GM19328 (cell line): Measurements from ENCODE around the gene ADCK2.
"Not testable (repeated sequence)": the region's sequence is repeated elsewhere in the genome, so short reads cannot be mapped to it uniquely, and the experiment has no call there.

ENCODE experiments used
- ATAC-seq: cut with Tn5 transposase; IDR thresholded peaks from one replicate; pipeline ENCODE4 v1.9.1; 2021; ENCODE audit warnings: mild to moderate bottlenecking, moderate library complexity; ENCODE audit not compliant: unreplicated experiment

The ADCK2 gene

DNA sequence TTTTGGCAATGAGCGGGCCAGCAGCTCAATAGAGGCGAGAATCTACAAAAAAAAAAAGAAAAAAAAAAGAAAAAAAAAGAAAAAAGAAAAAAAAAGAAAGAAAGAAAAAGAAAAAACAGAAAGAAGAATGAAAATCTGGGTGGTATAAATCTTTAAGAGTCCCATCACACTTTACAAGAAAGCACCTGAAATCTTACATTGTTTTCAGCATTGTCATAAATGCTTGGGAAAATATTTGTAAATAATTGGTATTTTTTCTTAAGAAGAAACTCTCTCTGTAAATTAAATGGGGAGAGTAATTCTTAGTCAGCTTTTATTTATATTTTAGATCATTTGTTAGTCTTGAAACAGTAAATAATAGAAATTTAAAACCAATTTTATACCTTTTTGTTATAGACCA lies 62.0 kb downstream of the ADCK2 start:
- ATAC-seq = no peak

GRCh38 chr7:140738280-140738679 lies 65.5 kb downstream of the ADCK2 start:
- no peak for ATAC-seq

DNA sequence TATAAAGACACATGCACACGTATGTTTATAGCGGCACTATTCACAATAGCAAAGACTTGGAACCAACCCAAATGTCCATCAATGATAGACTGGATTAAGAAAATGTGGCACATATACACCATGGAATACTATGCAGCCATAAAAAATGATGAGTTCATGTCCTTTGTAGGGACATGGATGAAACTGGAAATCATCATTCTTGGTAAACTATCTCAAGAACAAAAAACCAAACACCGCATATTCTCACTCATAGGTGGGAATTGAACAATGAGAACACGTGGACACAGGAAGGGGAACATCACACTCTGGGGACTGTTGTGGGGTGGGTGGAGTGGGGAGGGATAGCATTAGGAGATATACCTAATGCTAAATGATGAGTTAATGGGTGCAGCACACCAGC lies 70.5 kb downstream of the ADCK2 start:
- ATAC-seq = not testable (repeated sequence)

DNA sequence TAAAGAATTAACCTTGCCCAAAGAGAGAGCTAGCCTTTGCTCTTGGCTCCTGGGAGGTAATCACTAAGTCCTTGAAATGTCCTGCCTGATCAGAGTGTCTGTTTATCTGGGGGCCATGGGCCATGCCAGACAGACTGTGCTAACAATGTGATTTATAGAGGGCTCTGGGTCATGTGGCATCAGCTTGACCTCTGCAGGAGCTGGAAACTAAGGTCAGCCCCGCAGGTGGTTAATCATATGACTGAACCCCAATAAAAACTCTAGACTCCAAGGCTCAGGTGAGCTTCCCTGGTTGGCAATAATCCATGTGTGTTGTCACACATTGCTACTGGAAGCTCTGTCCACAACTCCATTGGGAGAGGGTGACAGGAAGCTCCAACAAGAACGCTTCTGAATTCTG lies 71.3 kb downstream of the ADCK2 start:
- no peak for ATAC-seq
